Heart left ventricle (tissue), 13 donors: ENCODE measurements around the gene GPR183.

Source experiments
- CTCF ChIP-seq, 12 donors: fragments of 200-600 bp; sonication (generic) in 4 of 12; IDR thresholded peaks; one replicate each; pipeline versions ENCODE4 v1.5.0 to v1.8.0; 2018 to 2022; ENCODE audit warnings: antibody characterized with exemption in 12 of 12, mild to moderate bottlenecking in 5 of 12
- POLR2A ChIP-seq, 2 donors: fragments of 450-650 bp; IDR thresholded peaks; one replicate each; pipeline ENCODE4 v1.6.1; 2017; ENCODE audit warnings: antibody characterized with exemption in 2 of 2, mild to moderate bottlenecking in 2 of 2, moderate library complexity in 2 of 2
- donor health status: ischemic (EF 13 %, LVEDD 7.1; RV severe dilation, severe dysfunction).
- donor health status: DM: no; HTN: yes; CAD: no.
- donor health status: DM: no; HTN: no; CAD: no.
- donor health status: ischemic (EF 25% LVEDD 6.9; RV normal size, moderate dysfunction).
- donor health status: ischemic (EF 25% LVEDD 5.7; RV mildly dilated, moderate dysfunction).
- donor health status: ischemic (EF 35%, LVEDD 5.7; RV mildly dilated, moderate dysfunction).
- donor health status: nonischemic (EF 11% LVEDD 7.7; RV severe dilation, severe dysfunction).
- donor health status: DM: yes; HTN: yes; CAD: no.
- donor health status: PGD.
- donor health status: ischemic (EF 29% LVEDD 5.4; RV normal size, mild dysfunction).
- donor health status: nonischemic (EF 23%, LVEDD 6.1; RV moderate dilation, normal function).

GRCh38 chr13:99250982-99251825 lies 56.0 kb downstream of the GPR183 start:
- TF ChIP-seq CTCF (IDR thresholded peaks at IDR 0.05) (no peak), POLR2A (IDR thresholded peaks at IDR 0.05) (no peak)
